ENCODE measurements around the gene DAGLB.

GRCh38 chr7:6387734-6388294, 59.9 kb downstream of the DAGLB start:
- no peak for TF ChIP-seq EZH2phosphoT487 (IDR thresholded peaks at IDR 0.05; ENCODE audit: low read length)
- no peak for TF ChIP-seq CTCF (IDR thresholded peaks at IDR 0.05; ENCODE audit: low read length)
- TF ChIP-seq EZH2 (optimal IDR thresholded peaks at IDR 0.05; ENCODE audit: low read depth, low read length): no peak
